OCI-LY1 (cell line): ENCODE data around the gene CARM1.
"Not testable (repeated sequence)": the region's sequence is repeated elsewhere in the genome, so short reads cannot be mapped to it uniquely, and the experiment has no call there.

Experiments
- H2AFZ ChIP-seq: fragments of 200-600 bp; sonication (generic), shearing (Covaris generic); 2 replicates; pipeline ENCODE4 v1.6.0; 2014; ENCODE audit warnings: antibody characterized with exemption, mild to moderate bottlenecking, low read length
- H3F3A ChIP-seq: fragments of 200-600 bp; sonication (generic), shearing (Covaris generic); 2 replicates; pipeline ENCODE4 v1.6.0; 2014; ENCODE audit warnings: mild to moderate bottlenecking, antibody characterized with exemption, low read length, moderate library complexity; ENCODE audit not compliant: insufficient read depth
- H3K27ac ChIP-seq: fragments of 200-600 bp; sonication (generic); 2 replicates; pipeline ENCODE4 v1.5.1; 2014; ENCODE audit warnings: low read length, mixed run types, mild to moderate bottlenecking, low read depth; ENCODE audit not compliant: poor library complexity, severe bottlenecking
- H3K27me3 ChIP-seq: fragments of 200-600 bp; sonication (generic); 2 replicates; pipeline ENCODE4 v1.6.0; 2014; ENCODE audit warnings: antibody characterized with exemption, mild to moderate bottlenecking, low read length, moderate library complexity; ENCODE audit not compliant: insufficient read depth
- H3K36me3 ChIP-seq: fragments of 200-600 bp; sonication (generic); 2 replicates; pipeline ENCODE4 v1.6.1; 2014; ENCODE audit warnings: mild to moderate bottlenecking, antibody characterized with exemption, low read length, moderate library complexity, mixed read lengths; ENCODE audit not compliant: insufficient read depth
- H3K4me1 ChIP-seq: fragments of 200-600 bp; sonication (generic); 2 replicates; pipeline ENCODE4 v1.5.1; 2014; ENCODE audit warnings: mild to moderate bottlenecking, low read length, moderate library complexity; ENCODE audit not compliant: insufficient read depth, severe bottlenecking
- H3K4me2 ChIP-seq: fragments of 200-600 bp; sonication (generic), shearing (Covaris generic); 2 replicates; pipeline ENCODE4 v1.6.1; 2014; ENCODE audit warnings: low read length
- H3K4me3 ChIP-seq: fragments of 200-600 bp; sonication (generic); 2 replicates; pipeline ENCODE4 v1.5.1; 2014; ENCODE audit warnings: low read length, low read depth, mild to moderate bottlenecking, mixed read lengths; ENCODE audit not compliant: poor library complexity, severe bottlenecking
- H3K79me2 ChIP-seq: fragments of 200-600 bp; shearing (Covaris generic); 2 replicates; pipeline ENCODE4 v1.6.1; 2016; ENCODE audit warnings: mixed run types, low read length, mixed read lengths; ENCODE audit not compliant: insufficient read depth
- H3K9ac ChIP-seq: fragments of 200-600 bp; sonication (generic), shearing (Covaris generic); 2 replicates; pipeline ENCODE4 v1.6.1; 2014; ENCODE audit warnings: mild to moderate bottlenecking, low read length, mixed read lengths
- H3K9me2 ChIP-seq: fragments of 200-600 bp; sonication (generic), shearing (Covaris generic); 2 replicates; pipeline ENCODE4 v1.6.1; 2014; ENCODE audit warnings: low read depth, mild to moderate bottlenecking, low read length, mixed read lengths
- H3K9me3 ChIP-seq: fragments of 200-600 bp; shearing (Covaris generic); 2 replicates; pipeline ENCODE4 v1.6.1; 2014; ENCODE audit warnings: low read length, mixed read lengths
- H4K20me1 ChIP-seq: fragments of 200-600 bp; sonication (generic), shearing (Covaris generic); 2 replicates; pipeline ENCODE4 v1.6.0; 2016; ENCODE audit warnings: mild to moderate bottlenecking, low read length; ENCODE audit not compliant: insufficient read depth
- CTCF ChIP-seq: fragments of 200-600 bp; sonication (generic), shearing (Covaris generic); IDR thresholded peaks from 2 replicates; pipeline ENCODE4 v1.5.1; 2017; ENCODE audit warnings: mild to moderate bottlenecking, antibody characterized with exemption, low read length, moderate library complexity, mixed read lengths
- EZH2 ChIP-seq: fragments of 200-600 bp; sonication (generic), shearing (Covaris generic); IDR thresholded peaks from 2 replicates; pipeline ENCODE4 v1.8.0; 2017; ENCODE audit warnings: borderline replicate concordance, mixed run types, mild to moderate bottlenecking, antibody characterized with exemption, low read length, moderate library complexity, mixed read lengths

The CARM1 gene

GRCh38 chr19:10863107-10863717, 8.1 kb upstream of the CARM1 start:
- Histone ChIP-seq H3K27ac (no peak overlapping the region), H3K4me1 (peaks cover 32% of the 10 kb centered on the region), H4K20me1 (no peaks in the 10 kb centered on the region), H2AFZ (no peak overlapping the region), H3K27me3 (no peaks in the 10 kb centered on the region), H3K9ac (no peak overlapping the region), H3F3A (no peaks in the 10 kb centered on the region), H3K79me2 (no peaks in the 10 kb centered on the region), H3K9me2 (no peaks in the 10 kb centered on the region), H3K4me2 (no peak overlapping the region), H3K4me3 (no peak overlapping the region), H3K36me3 (no peaks in the 10 kb centered on the region), H3K9me3 (no peaks in the 10 kb centered on the region)
- TF ChIP-seq CTCF (no peak), EZH2 (no peak)

GRCh38 chr19:10864538-10864899, 6.8 kb upstream of the CARM1 start:
- no peak overlapping the region for H3K27ac ChIP-seq
- H3K36me3 ChIP-seq = no peaks in the 10 kb centered on the region
- peak overlapping the region; percentile 43 for H3K4me3 ChIP-seq
- H3K27me3 ChIP-seq = no peaks in the 10 kb centered on the region
- H3K9me3 ChIP-seq = no peaks in the 10 kb centered on the region
- peak overlapping the region; percentile 98 for H2AFZ ChIP-seq
- H3K9me2 ChIP-seq = no peaks in the 10 kb centered on the region
- H3K9ac ChIP-seq = peak overlapping the region; percentile 42
- H4K20me1 ChIP-seq = no peaks in the 10 kb centered on the region
- peaks cover 45% of the 10 kb centered on the region for H3K4me1 ChIP-seq
- H3K4me2 ChIP-seq = peak overlapping the region; percentile 67
- TF ChIP-seq EZH2 (no peak), CTCF (peak; percentile 97)
- H3K79me2 ChIP-seq = no peaks in the 10 kb centered on the region
- no peaks in the 10 kb centered on the region for H3F3A ChIP-seq

- H3K79me2 ChIP-seq = no peaks in the 10 kb centered on the region
- no peak for TF ChIP-seq EZH2
Measured at GRCh38 chr19:10866495-10866894, 4.9 kb upstream of the CARM1 start.

GRCh38 chr19:10868872-10869547, 2.3 kb upstream of the CARM1 start:
- Histone ChIP-seq H3K9me3 (no peaks in the 10 kb centered on the region), H3K9me2 (no peaks in the 10 kb centered on the region), H3F3A (no peaks in the 10 kb centered on the region), H3K9ac (peak overlapping the region; percentile 40; the same call in 1 of the 2 replicates), H2AFZ (no peak overlapping the region), H3K36me3 (no peaks in the 10 kb centered on the region), H3K4me3 (peak overlapping the region; percentile 9), H3K4me2 (peak overlapping the region; percentile 64), H3K4me1 (peaks cover 63% of the 10 kb centered on the region), H3K27me3 (no peaks in the 10 kb centered on the region), H4K20me1 (no peaks in the 10 kb centered on the region), H3K79me2 (peaks cover 22% of the 10 kb centered on the region), H3K27ac (peak overlapping the region; percentile 92)
- TF ChIP-seq EZH2 (no peak), CTCF (no peak)

More at GRCh38 chr19:10866495-10866894, 4.9 kb upstream of the CARM1 start:
- Histone ChIP-seq H3K36me3 (no peaks in the 10 kb centered on the region), H2AFZ (no peak overlapping the region), H3F3A (no peaks in the 10 kb centered on the region), H3K4me2 (no peak overlapping the region), H3K4me3 (no peak overlapping the region), H3K9me3 (no peaks in the 10 kb centered on the region), H3K4me1 (peaks cover 57% of the 10 kb centered on the region), H3K27me3 (no peaks in the 10 kb centered on the region), H4K20me1 (no peaks in the 10 kb centered on the region), H3K9ac (no peak overlapping the region), H3K27ac (peak overlapping the region; percentile 92), H3K9me2 (no peaks in the 10 kb centered on the region)

- Histone ChIP-seq H3K27ac (peak overlapping the region; percentile 92), H3K4me1 (peaks cover 56% of the 10 kb centered on the region), H3K4me2 (peak overlapping the region; percentile 20; the same call in 1 of the 2 replicates), H3K79me2 (peaks cover 29% of the 10 kb centered on the region), H3K9ac (peak overlapping the region; percentile 40; the same call in 1 of the 2 replicates)
- not testable (repeated sequence) for H3K36me3 ChIP-seq, H4K20me1 ChIP-seq, H3K9me2 ChIP-seq, H3K4me3 ChIP-seq, H3K9me3 ChIP-seq, H3F3A ChIP-seq, H2AFZ ChIP-seq, H3K27me3 ChIP-seq
Measured at GRCh38 chr19:10869872-10870311, 1.5 kb upstream of the CARM1 start.
